ENCODE results near the gene POLRMT. TPM values are rescaled to one million over a fixed set of nuclear protein-coding genes. Genes with fewer than 3 reads are reported as not detected.
"Not testable (repeated sequence)": the region's sequence is repeated elsewhere in the genome, so short reads cannot be mapped to it uniquely, and the experiment has no call there.

Gene POLRMT
- total RNA-seq, 4 donors from 2014 or later, result 23.2 to 39.7 (median 33.1) TPM

- H3K4me3 ChIP-seq (replicated peaks in 1 of 3), result no peak overlapping the region
- intact Hi-C loops (cut with DNase I), result no loop called here
- H3K27me3 ChIP-seq, result no peaks in the 10 kb centered on the region
- no peak overlapping the region for H3K27ac ChIP-seq
- WGBS, 2 donors, result 90 to 94% methylated on average over 8 to 12 of the region's 24 CpGs
- H3K9me3 ChIP-seq, result no peaks in the 10 kb centered on the region
- peaks cover 45 to 53% of the 10 kb centered on the region in 2 donors for H3K36me3 ChIP-seq
- H3K4me1 ChIP-seq, result no peaks in the 10 kb centered on the region
- no peak for DNase-seq
- TF ChIP-seq CTCF (IDR thresholded peaks at IDR 0.05), result no peak
- no peak for TF ChIP-seq POLR2A (IDR thresholded peaks at IDR 0.05)
These were observed 8.8 kb downstream of the POLRMT start for GRCh38 chr19:624433-625109.

GRCh38 chr19:623974-624373, 9.4 kb downstream of the POLRMT start:
- Histone ChIP-seq H3K27ac (no peak overlapping the region), H3K4me1 (no peaks in the 10 kb centered on the region), H3K36me3 (peaks cover 46 to 56% of the 10 kb centered on the region in 2 donors), H3K9me3 (no peaks in the 10 kb centered on the region), H3K4me3 (replicated peaks in 1 of 3) (no peak overlapping the region), H3K27me3 (no peaks in the 10 kb centered on the region)
- intact Hi-C loops (cut with DNase I), result no loop called here
- no peak for TF ChIP-seq POLR2A (IDR thresholded peaks at IDR 0.05)
- no peak for TF ChIP-seq CTCF (IDR thresholded peaks at IDR 0.05)
- no peak for DNase-seq
- 84 to 92% methylated on average over 24 of the region's 24 CpGs for WGBS, 2 donors

- 94 to 95% methylated on average over 38 to 39 of the region's 44 CpGs for WGBS, 2 donors
- intact Hi-C loops (cut with DNase I), result no loop called here
- Histone ChIP-seq H3K27me3 (no peaks in the 10 kb centered on the region), H3K4me3 (replicated peaks in 1 of 3) (no peak overlapping the region), H3K36me3 (peaks cover 46 to 62% of the 10 kb centered on the region in 2 donors), H3K9me3 (no peaks in the 10 kb centered on the region), H3K4me1 (no peaks in the 10 kb centered on the region), H3K27ac (no peak overlapping the region)
- no peak for DNase-seq
- no peak for TF ChIP-seq POLR2A (IDR thresholded peaks at IDR 0.05)
- TF ChIP-seq CTCF (IDR thresholded peaks at IDR 0.05), result no peak
These were observed 10.0 kb downstream of the POLRMT start for GRCh38 chr19:623175-623916.

- H3K9me3 ChIP-seq, result no peaks in the 10 kb centered on the region
- H3K4me1 ChIP-seq, result no peaks in the 10 kb centered on the region
- 97% methylated on average over 37 of the region's 37 CpGs; no CpG with 5 or more reads in 1 of the 2 donors for WGBS, 2 donors
- intact Hi-C loops (cut with DNase I), result no loop called here
- no peak overlapping the region for H3K4me3 ChIP-seq (replicated peaks in 1 of 3)
- no peak for DNase-seq
- H3K27me3 ChIP-seq, result no peaks in the 10 kb centered on the region
- no peak for TF ChIP-seq POLR2A (IDR thresholded peaks at IDR 0.05)
- H3K36me3 ChIP-seq, result peaks cover 51 to 67% of the 10 kb centered on the region in 2 donors
- no peak overlapping the region for H3K27ac ChIP-seq
These were observed 10.7 kb downstream of the POLRMT start for GRCh38 chr19:622666-623065.

- intact Hi-C loops (cut with DNase I), result no loop called here
- H3K36me3 ChIP-seq, result peaks cover 56 to 73% of the 10 kb centered on the region in 2 donors
- WGBS, 2 donors, result 95 to 96% methylated on average over 22 to 23 of the region's 24 CpGs
These were observed 11.5 kb downstream of the POLRMT start for GRCh38 chr19:621819-622218.

GRCh38 chr19:621191-621590, 12.1 kb downstream of the POLRMT start:
- H3K27ac ChIP-seq; DNase-seq; H3K4me1 ChIP-seq; intact Hi-C loops (cut with DNase I); H3K27me3 ChIP-seq; H3K4me3 ChIP-seq (replicated peaks in 1 of 3); H3K9me3 ChIP-seq: not testable (repeated sequence)
- H3K36me3 ChIP-seq, result peaks cover 56 to 73% of the 10 kb centered on the region in 2 donors
- WGBS, 2 donors, result 95% methylated on average over 34 of the region's 48 CpGs

More at GRCh38 chr19:621819-622218, 11.5 kb downstream of the POLRMT start:
- DNase-seq, result no peak
- H3K4me3 ChIP-seq (replicated peaks in 1 of 3), result no peak overlapping the region
- no peak for TF ChIP-seq POLR2A (IDR thresholded peaks at IDR 0.05)
- TF ChIP-seq CTCF (IDR thresholded peaks at IDR 0.05), result no peak
- H3K9me3 ChIP-seq, result no peaks in the 10 kb centered on the region
- H3K27me3 ChIP-seq, result no peaks in the 10 kb centered on the region
- no peak overlapping the region for H3K27ac ChIP-seq
- H3K4me1 ChIP-seq, result no peaks in the 10 kb centered on the region
